ENCODE data around the gene KRT84.

DNA sequence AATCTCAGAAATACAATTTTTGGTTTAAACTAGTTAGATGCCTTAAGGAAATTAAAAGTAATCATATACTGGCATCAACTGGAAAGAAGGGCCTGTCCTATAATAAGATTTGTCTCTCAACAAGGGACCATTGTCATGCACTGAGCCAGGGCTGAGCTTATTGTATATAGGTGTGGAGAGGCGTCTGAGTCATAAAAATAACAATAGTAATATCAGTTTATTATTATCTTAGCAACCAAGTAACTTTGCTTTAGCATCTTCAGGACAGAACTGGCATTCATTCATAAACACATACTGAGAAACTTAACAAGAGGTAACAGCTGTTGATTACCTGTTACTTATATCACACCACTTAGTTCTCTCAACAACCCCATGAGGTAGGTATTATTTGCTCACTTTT is 41.6 kb upstream of the KRT84 start:
- no peak for TF ChIP-seq POLR2A (IDR thresholded peaks at IDR 0.05)
- TF ChIP-seq EP300 (IDR thresholded peaks at IDR 0.05) = no peak
- TF ChIP-seq, protein P1, sequence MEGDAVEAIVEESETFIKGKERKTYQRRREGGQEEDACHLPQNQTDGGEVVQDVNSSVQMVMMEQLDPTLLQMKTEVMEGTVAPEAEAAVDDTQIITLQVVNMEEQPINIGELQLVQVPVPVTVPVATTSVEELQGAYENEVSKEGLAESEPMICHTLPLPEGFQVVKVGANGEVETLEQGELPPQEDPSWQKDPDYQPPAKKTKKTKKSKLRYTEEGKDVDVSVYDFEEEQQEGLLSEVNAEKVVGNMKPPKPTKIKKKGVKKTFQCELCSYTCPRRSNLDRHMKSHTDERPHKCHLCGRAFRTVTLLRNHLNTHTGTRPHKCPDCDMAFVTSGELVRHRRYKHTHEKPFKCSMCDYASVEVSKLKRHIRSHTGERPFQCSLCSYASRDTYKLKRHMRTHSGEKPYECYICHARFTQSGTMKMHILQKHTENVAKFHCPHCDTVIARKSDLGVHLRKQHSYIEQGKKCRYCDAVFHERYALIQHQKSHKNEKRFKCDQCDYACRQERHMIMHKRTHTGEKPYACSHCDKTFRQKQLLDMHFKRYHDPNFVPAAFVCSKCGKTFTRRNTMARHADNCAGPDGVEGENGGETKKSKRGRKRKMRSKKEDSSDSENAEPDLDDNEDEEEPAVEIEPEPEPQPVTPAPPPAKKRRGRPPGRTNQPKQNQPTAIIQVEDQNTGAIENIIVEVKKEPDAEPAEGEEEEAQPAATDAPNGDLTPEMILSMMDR (IDR thresholded peaks at IDR 0.05) = no peak

Data from stomach (tissue), 4 donors.